Liver (tissue), 9 donors: ENCODE measurements around the gene PAN3. TPM values are rescaled to one million over a fixed set of nuclear protein-coding genes. Genes with fewer than 3 reads are reported as not detected.

ENCODE experiments used
- DNase-seq: peaks from one replicate; pipeline ENCODE4 v3.0.0-alpha.2; 2017; ENCODE audit warnings: low spot score
- H3K27ac ChIP-seq, 2 donors: one replicate each; pipeline ENCODE4 v1.7.0; 2013; ENCODE audit warnings: inconsistent platforms in 2 of 2, low read length in 2 of 2, control low read depth in 1 of 2, low read depth in 1 of 2, mild to moderate bottlenecking in 1 of 2
- H3K27me3 ChIP-seq, 4 donors: one replicate each; pipeline versions ENCODE4 v1.6.1 to v1.7.0; 2013; ENCODE audit warnings: low read length in 3 of 4, inconsistent platforms in 1 of 4, mild to moderate bottlenecking in 1 of 4, moderate library complexity in 1 of 4; ENCODE audit not compliant: control insufficient read depth in 4 of 4, insufficient read depth in 4 of 4
- H3K36me3 ChIP-seq, 4 donors: one replicate each; pipeline versions ENCODE4 v1.6.1 to v1.7.0; 2013; ENCODE audit warnings: low read length in 3 of 4, mild to moderate bottlenecking in 3 of 4, low read depth in 1 of 4, moderate library complexity in 1 of 4; ENCODE audit not compliant: control insufficient read depth in 4 of 4, insufficient read depth in 3 of 4
- H3K4me1 ChIP-seq, 4 donors: one replicate each; pipeline versions ENCODE4 v1.6.1 to v1.7.0; 2013; ENCODE audit warnings: low read length in 3 of 4, mild to moderate bottlenecking in 3 of 4, moderate library complexity in 1 of 4; ENCODE audit not compliant: control insufficient read depth in 4 of 4, insufficient read depth in 4 of 4
- H3K4me3 ChIP-seq, 3 donors: one replicate each; pipeline versions ENCODE4 v1.6.1 to v1.7.0; 2013; ENCODE audit warnings: low read length in 3 of 3, control low read depth in 1 of 3, low read depth in 1 of 3, mild to moderate bottlenecking in 1 of 3
- H3K9ac ChIP-seq, 2 donors: one replicate each; pipeline ENCODE4 v1.7.0; 2013; ENCODE audit warnings: low read length in 2 of 2, mild to moderate bottlenecking in 2 of 2, moderate library complexity in 2 of 2, control low read depth in 1 of 2, low read depth in 1 of 2
- H3K9me3 ChIP-seq, 4 donors: one replicate each; pipeline versions ENCODE4 v1.6.1 to v1.7.0; 2013; ENCODE audit warnings: low read length in 3 of 4; ENCODE audit not compliant: control insufficient read depth in 4 of 4
- CTCF ChIP-seq: fragments of 150-350 bp; IDR thresholded peaks from 2 replicates; pipeline ENCODE4 v1.5.1; 2017; ENCODE audit warnings: improper control_type of control experiment, low read depth, low read length; ENCODE audit not compliant: missing input control
- FOXA1 ChIP-seq: IDR thresholded peaks from 2 replicates; pipeline ENCODE4 v1.6.1; 2016; ENCODE audit warnings: antibody characterized with exemption
- FOXA2 ChIP-seq: IDR thresholded peaks from 2 replicates; pipeline ENCODE4 v1.6.1; 2016; ENCODE audit warnings: antibody characterized with exemption
- GABPA ChIP-seq, 2 donors: IDR thresholded peaks in 1 of 2; conservative IDR thresholded peaks in 1 of 2; 2 replicates each; pipeline ENCODE4 v1.6.1; 2016; ENCODE audit warnings: antibody characterized with exemption in 2 of 2, mild to moderate bottlenecking in 1 of 2, moderate library complexity in 1 of 2
- HNF4A ChIP-seq, 2 donors: conservative IDR thresholded peaks; 2 replicates each; pipeline ENCODE4 v1.6.1; 2016; ENCODE audit warnings: antibody characterized with exemption in 2 of 2, mild to moderate bottlenecking in 2 of 2
- HNF4G ChIP-seq: IDR thresholded peaks from 2 replicates; pipeline ENCODE4 v1.6.1; 2016; ENCODE audit warnings: antibody characterized with exemption
- JUND ChIP-seq, 2 donors: IDR thresholded peaks; 2 replicates each; pipeline ENCODE4 v1.6.1; 2016; ENCODE audit warnings: antibody characterized with exemption in 2 of 2
- MAX ChIP-seq: IDR thresholded peaks from 2 replicates; pipeline ENCODE4 v1.6.1; 2016; ENCODE audit warnings: antibody characterized with exemption
- NR2F2 ChIP-seq: IDR thresholded peaks from 2 replicates; pipeline ENCODE4 v1.6.1; 2016; ENCODE audit warnings: antibody characterized with exemption
- RAD21 ChIP-seq, 2 donors: IDR thresholded peaks; 2 replicates each; pipeline ENCODE4 v1.6.1; 2016; ENCODE audit warnings: antibody characterized with exemption in 2 of 2, mild to moderate bottlenecking in 2 of 2
- REST ChIP-seq: IDR thresholded peaks from 2 replicates; pipeline ENCODE4 v1.6.1; 2016; ENCODE audit warnings: antibody characterized with exemption, mild to moderate bottlenecking
- RXRA ChIP-seq, 2 donors: IDR thresholded peaks; 2 replicates each; pipeline ENCODE4 v1.6.1; 2017 to 2018; ENCODE audit warnings: antibody characterized with exemption in 2 of 2, mild to moderate bottlenecking in 1 of 2
- SP1 ChIP-seq: IDR thresholded peaks from 2 replicates; pipeline ENCODE4 v1.6.1; 2018; ENCODE audit warnings: antibody characterized with exemption, mild to moderate bottlenecking
- TAF1 ChIP-seq: conservative IDR thresholded peaks from 2 replicates; pipeline ENCODE4 v1.6.1; 2016; ENCODE audit warnings: antibody characterized with exemption, mild to moderate bottlenecking
- YY1 ChIP-seq: IDR thresholded peaks from 2 replicates; pipeline ENCODE4 v1.6.1; 2016; ENCODE audit warnings: antibody characterized with exemption, mild to moderate bottlenecking
- WGBS: extraction: QIAGEN DNeasy Blood & Tissue Kit; methylation state at CpG from one replicate; pipeline ENCODE4 v1.1.7; 2013; 5-methylcytosine and 5-hydroxymethylcytosine counted together
- polyA plus RNA-seq, 2 donors: library from polyadenylated mRNA; stranded (reverse) in 1 of 2; unstranded in 1 of 2; fragments of 200-250 nt in 1 of 2; fragments of >200 nt in 1 of 2; fragmentation: Nextera tagmentation in 1 of 2; extraction: Ambion mirVana in 1 of 2; gene quantifications; one replicate each; pipeline versions ENCODE4 v1.2.1 to v1.2.3, GENCODE V29; 2013 to 2015
- total RNA-seq, 2 donors: library from RNA; depleted of rRNA; stranded (reverse); fragments of >200 nt; gene quantifications; one replicate each; pipeline ENCODE4 v1.2.3, GENCODE V29; 2014
- TF ChIP-seq, protein P1 (sequence below): IDR thresholded peaks from 2 replicates; pipeline ENCODE4 v1.6.1; 2016; ENCODE audit warnings: antibody characterized with exemption
- TF ChIP-seq, protein P2 (sequence below): IDR thresholded peaks from 2 replicates; pipeline ENCODE4 v1.6.1; 2016; ENCODE audit warnings: antibody characterized with exemption
- donor health status: healthy.
- donor health status: healthy.
- donor health status: healthy.
- donor health status: healthy.
- donor health status: healthy.

The PAN3 gene
- total and polyA plus RNA-seq, 4 donors: 2.9 to 22.8 (median 11.6) TPM

GRCh38 chr13:28268800-28269223 is 130.5 kb downstream of the PAN3 start:
- no peak for DNase-seq
- peaks cover 1 to 33% (median 12%) of the 10 kb centered on the region in 4 donors for H3K36me3 ChIP-seq
- H3K27me3 ChIP-seq: no peaks in the 10 kb centered on the region
- H3K4me3 ChIP-seq: no peak overlapping the region
- H3K9ac ChIP-seq: no peak overlapping the region
- H3K4me1 ChIP-seq: no peaks in the 10 kb centered on the region
- H3K9me3 ChIP-seq: no peaks in the 10 kb centered on the region
- H3K27ac ChIP-seq: no peak overlapping the region
- TF ChIP-seq RXRA (IDR thresholded peaks at IDR 0.05) (no peak), RAD21 (IDR thresholded peaks at IDR 0.05) (no peak), CTCF (no peak), GABPA (IDR thresholded peaks at IDR 0.05 in 1 of 2, conservative IDR thresholded peaks at IDR 0.05 in 1 of 2) (no peak), SP1 (no peak), MAX (no peak), HNF4G (no peak), JUND (IDR thresholded peaks at IDR 0.05) (no peak), TAF1 (no peak)

- Histone ChIP-seq H3K9ac (no peak overlapping the region), H3K36me3 (peaks cover 1 to 24% (median 17%) of the 10 kb centered on the region in 4 donors), H3K27ac (no peak overlapping the region), H3K9me3 (no peaks in the 10 kb centered on the region), H3K4me1 (no peaks in the 10 kb centered on the region), H3K4me3 (no peak overlapping the region), H3K27me3 (no peaks in the 10 kb centered on the region)
- DNase-seq: no peak
- 95% methylated on average over 2 of the region's 2 CpGs for WGBS
- TF ChIP-seq CTCF: no peak
- TF ChIP-seq NR2F2: no peak
- no peak for TF ChIP-seq JUND (IDR thresholded peaks at IDR 0.05)
- TF ChIP-seq YY1: no peak
- no peak for TF ChIP-seq HNF4G
Observed at GRCh38 chr13:28271056-28271840, 132.9 kb downstream of the PAN3 start.

DNA sequence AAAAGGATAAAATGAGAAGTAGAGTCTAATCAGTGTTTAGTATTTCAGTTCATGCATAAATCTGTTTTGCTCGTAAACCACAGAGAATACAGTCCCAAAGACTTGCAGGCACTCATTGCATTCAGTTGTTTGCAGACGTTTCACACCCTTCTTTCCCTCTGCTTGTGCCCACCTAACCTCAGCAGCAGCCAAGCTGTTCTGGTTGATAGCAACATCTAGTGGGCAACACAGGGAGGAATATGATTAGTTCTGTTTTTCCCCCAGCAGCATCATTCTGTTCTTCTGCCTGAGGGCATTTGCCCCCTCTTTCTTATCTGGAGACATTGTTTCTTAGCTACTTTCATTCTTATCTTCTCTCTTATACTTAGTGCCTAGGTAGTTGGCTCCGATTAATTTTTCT is 135.6 kb downstream of the PAN3 start:
- H3K4me3 ChIP-seq: no peak overlapping the region
- H3K9me3 ChIP-seq: no peaks in the 10 kb centered on the region
- no peaks in the 10 kb centered on the region for H3K4me1 ChIP-seq
- 88% methylated on average over 3 of the region's 3 CpGs for WGBS
- H3K27ac ChIP-seq: no peak overlapping the region
- no peak for DNase-seq
- no peaks in the 10 kb centered on the region for H3K27me3 ChIP-seq
- H3K36me3 ChIP-seq: peaks cover 4 to 22% (median 17%) of the 10 kb centered on the region in 4 donors
- H3K9ac ChIP-seq: no peak overlapping the region
- TF ChIP-seq, protein P1, sequence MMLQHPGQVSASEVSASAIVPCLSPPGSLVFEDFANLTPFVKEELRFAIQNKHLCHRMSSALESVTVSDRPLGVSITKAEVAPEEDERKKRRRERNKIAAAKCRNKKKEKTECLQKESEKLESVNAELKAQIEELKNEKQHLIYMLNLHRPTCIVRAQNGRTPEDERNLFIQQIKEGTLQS: no peak
- no peak for TF ChIP-seq HNF4A (conservative IDR thresholded peaks at IDR 0.05)
- TF ChIP-seq GABPA (IDR thresholded peaks at IDR 0.05 in 1 of 2, conservative IDR thresholded peaks at IDR 0.05 in 1 of 2): no peak
- TF ChIP-seq FOXA2: no peak
- TF ChIP-seq REST: no peak
- no peak for TF ChIP-seq FOXA1
- no peak for TF ChIP-seq YY1
- no peak for TF ChIP-seq SP1
- TF ChIP-seq, protein P2, sequence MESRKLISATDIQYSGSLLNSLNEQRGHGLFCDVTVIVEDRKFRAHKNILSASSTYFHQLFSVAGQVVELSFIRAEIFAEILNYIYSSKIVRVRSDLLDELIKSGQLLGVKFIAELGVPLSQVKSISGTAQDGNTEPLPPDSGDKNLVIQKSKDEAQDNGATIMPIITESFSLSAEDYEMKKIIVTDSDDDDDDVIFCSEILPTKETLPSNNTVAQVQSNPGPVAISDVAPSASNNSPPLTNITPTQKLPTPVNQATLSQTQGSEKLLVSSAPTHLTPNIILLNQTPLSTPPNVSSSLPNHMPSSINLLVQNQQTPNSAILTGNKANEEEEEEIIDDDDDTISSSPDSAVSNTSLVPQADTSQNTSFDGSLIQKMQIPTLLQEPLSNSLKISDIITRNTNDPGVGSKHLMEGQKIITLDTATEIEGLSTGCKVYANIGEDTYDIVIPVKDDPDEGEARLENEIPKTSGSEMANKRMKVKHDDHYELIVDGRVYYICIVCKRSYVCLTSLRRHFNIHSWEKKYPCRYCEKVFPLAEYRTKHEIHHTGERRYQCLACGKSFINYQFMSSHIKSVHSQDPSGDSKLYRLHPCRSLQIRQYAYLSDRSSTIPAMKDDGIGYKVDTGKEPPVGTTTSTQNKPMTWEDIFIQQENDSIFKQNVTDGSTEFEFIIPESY: no peak
